COR-L47 (cell line): ENCODE results near the gene PLXNB2.

ENCODE experiments used
- DNase-seq: peaks from one replicate; lab custom pipeline; 2025; lab: John Stamatoyannopoulos, UW

Gene PLXNB2

DNA sequence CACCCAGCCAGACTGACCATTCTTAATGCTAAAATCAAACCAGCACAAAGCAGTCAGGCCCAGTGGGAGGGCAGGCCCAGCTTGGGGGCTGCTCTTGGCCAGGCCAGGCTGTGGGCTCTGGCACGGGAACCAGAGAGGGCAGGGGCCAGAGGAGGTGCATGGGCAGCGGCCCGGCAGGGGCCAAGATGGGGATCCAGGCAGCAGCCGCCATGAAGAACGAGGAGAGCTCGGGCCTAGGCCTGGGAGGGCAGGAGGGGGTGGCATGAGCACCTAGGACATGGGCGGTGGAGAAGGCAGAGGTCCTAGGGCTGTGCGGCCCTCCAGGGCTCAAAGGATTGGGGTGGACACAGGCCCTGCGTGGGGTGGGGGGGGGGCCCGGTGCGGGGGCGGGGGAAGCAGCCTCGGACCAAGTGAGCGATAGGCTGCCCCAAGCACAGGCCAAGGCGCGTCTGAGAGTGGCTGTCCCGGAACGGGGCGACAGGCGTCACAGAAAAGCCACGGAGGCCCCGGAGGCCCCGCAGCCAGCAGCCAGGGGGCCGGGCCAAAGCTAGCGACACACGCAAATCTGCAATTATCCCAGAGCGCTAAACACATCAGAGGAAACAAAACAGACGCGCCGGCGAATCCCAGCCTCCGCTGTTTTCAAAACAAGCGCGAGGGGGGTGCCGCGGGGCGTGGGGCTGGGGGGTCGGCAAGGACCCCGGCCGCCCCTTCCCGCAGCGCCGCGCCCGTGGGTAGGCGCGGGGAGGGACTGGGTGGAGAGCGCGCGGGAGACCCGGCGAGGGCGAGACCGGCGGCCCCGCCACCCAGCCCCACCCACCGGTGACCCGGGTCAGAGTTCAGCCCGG lies 8.3 kb downstream of the PLXNB2 start:
- peak; percentile 10 for DNase-seq

- DNase-seq: no peak
These were observed 9.2 kb downstream of the PLXNB2 start for GRCh38 chr22:50298266-50298637.

- DNase-seq: no peak
These were observed 9.8 kb downstream of the PLXNB2 start for GRCh38 chr22:50297510-50298265.

DNA sequence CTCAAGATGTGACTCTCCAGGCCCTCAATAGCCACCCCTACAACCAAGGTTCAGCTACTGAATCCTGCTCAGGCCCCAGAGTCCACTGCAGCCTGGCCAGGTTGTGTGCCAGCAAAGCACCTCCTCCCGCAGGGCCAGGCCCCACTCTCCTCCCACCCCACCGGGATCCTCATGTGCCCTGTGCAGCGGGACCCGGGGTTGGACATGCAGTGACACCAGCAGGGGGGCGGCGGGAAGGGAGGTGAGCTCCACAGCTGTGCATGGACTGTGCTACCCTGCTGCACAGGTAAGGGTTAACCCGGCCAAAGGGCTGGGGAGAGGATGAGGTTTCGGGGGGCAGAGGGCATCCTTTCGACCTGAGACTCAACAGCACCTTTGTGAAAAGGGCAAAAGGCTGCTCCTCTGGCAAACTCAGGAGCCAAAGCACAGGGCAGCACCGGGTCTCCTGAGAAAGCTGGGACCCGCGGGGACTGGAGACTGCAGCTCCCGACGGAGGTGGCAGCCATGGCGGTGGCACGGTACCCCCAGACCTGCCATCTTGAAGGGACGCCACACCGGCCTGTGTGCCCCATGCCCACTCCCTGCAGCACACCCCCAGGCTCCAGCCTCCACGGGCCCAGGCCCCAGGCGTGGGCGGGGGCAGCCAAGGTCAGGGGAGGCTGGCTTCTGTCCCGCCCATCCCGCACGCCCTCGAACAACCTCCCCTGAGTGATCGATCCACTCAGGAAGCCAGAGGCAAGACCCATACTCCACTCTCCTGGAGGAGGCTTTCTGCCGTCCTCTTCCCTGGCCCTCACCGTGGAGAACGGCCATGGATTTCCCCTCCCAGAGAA lies 10.6 kb downstream of the PLXNB2 start:
- no peak for DNase-seq

- no peak for DNase-seq
These were observed 13.2 kb downstream of the PLXNB2 start for GRCh38 chr22:50294319-50294656.

- DNase-seq: no peak
These were observed 13.8 kb downstream of the PLXNB2 start for GRCh38 chr22:50293441-50294318.

DNA sequence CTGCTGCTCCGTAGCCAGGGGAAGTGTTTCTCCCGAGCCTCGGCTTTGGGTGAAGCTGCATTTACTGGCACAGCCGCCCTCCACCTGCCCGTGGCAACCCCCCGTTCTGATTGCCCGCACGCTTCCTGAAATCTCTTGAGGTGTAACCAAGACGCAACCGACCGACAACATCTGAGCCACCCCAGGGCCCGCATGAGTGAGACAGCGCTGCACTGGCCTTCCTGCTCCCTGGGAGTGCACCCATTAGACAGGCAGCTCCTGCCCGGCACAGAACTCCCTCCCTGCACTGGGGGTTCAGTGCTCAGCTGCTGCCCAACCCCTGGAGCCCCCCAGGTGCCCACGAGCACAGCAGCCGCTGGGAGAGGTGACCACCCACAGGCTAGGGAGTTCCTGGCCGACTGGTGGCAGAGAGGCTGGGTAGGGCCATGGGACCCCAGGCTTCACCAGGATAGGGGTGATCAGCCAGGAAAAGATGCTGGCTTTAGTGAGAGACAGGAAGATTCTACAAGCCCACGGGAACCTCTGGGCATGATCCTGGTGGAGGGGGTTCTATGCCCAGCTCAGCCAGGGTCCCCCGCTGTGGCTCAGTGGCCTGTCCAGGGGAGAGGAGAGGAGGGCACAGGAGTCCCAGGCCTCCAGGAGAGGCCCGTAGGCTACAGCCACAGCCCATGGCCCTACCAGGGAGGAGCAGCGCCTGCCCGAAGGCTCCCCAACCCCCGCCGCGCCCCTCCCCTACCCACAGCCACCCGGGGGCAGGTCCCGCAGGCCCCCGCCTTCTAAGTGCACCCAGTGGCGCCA lies 14.6 kb downstream of the PLXNB2 start:
- no peak for DNase-seq

DNA sequence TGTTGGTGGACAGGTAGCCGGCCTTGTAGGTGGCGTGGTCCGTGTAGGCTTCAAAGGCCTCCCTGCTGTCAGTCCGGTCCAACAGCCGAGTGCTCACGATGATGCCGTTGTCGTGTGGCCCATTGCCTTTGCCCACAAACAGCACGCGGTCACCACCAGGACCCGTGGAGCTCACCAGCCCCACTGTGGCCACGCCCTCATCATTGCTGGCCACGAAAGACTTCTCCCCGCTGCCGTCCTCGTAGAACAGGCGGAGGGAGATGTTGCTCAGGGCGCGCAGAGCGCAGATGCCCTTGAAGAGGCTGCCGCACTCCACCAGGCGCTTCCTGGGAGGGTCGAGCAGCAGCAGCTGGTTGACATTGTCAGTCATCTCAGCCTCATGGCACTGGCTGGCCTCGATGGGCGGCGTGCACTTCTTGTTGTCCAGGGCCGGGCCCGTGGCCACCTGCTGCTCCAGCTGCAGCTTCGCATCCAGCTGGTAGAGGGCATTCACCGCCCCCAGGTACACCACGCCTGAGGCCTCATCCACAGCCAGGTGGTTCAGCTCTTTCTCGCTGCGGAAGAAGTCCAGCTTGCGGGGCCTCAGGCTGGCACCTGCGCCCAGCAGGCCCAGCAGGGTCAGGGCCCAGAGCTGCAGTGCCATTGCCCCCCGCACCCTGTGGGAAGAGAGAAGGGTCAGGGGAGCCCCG lies 17.4 kb downstream of the PLXNB2 start:
- DNase-seq: no peak

DNA sequence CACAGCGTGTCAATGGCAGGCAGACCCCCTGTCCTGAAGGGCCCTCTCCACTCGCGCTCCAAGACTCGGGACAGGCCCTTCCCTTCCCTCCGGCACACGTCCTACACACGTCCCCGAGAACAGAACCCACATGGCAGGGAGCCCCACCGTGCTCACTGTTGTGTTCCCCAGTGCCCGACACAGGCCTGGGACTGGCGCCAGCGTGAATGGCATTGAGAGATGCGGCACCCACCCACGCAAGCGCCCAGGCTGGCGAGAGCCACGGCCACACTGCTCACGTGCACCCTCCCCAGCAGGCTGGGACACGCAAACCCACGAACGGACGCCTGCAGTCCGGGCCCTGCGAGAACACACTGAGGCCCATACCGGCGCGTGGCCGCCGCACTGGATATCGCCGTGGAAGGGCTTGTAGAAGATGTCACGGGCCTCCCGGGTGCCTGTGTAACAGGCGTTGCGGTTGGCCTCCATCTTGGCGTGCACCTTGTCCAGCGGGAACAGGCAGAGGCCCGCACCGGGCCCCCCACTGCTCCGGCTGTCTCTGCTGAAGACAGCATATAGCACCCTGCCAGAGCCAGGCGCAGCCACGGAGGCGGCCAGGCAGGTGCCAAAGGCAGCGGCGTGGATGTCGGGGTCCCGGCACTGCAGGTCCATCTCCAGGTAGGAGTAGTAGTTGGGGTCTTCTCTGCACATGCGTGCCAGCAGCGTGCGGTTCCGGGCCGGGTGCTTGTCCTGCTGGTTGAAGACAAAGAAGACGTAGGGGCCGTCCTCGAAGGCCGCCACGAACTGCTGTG lies 18.1 kb downstream of the PLXNB2 start:
- DNase-seq: no peak

GRCh38 chr22:50287731-50288130 lies 19.7 kb downstream of the PLXNB2 start:
- DNase-seq: no peak

- no peak for DNase-seq
These were observed 20.6 kb downstream of the PLXNB2 start for GRCh38 chr22:50286701-50287318.

DNA sequence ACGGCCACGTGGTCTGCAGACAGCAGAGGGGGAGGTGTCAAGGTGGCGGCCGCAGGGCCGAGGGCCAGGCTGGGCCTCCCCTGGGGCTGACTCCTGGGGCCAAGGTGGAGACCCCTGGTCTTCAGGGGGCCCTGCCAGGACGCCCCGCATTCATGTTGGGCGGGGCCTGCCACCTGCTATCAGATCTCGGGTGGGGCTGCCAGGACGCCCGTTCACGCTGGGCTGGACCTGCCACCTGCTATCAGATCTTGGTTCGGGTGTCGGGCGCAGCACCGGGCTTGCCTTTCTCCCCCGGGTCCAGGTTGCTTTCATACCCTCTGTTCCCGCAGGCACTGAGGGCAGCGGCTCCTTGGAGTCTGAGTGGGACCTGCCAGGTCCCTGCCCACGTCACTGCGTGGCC lies 21.2 kb downstream of the PLXNB2 start:
- DNase-seq: no peak

- no peak for DNase-seq
These were observed 21.7 kb downstream of the PLXNB2 start for GRCh38 chr22:50285568-50286229.

DNA sequence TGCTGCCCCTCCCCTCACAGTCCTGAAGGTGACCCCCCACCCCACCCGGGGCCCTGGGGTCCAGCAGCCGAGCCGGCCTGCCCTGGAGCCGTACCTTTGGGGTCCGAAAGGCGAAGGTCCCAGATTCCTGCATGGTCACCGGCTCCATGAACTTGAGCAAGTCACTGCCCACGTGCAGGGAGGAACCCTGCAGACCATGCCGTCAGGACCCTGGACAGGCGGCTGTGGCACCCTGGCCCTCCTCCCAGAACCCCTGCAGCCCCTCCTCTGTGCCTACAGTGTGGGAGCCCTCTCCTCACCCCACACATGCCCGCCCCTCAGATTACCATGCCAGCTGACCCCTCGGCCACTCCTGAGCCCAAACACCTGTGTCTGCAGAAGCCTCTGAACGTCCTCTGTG lies 23.0 kb downstream of the PLXNB2 start:
- DNase-seq: no peak

GRCh38 chr22:50283821-50284220 lies 23.6 kb downstream of the PLXNB2 start:
- no peak for DNase-seq

- no peak for DNase-seq
These were observed 24.9 kb downstream of the PLXNB2 start for GRCh38 chr22:50282361-50283155.

GRCh38 chr22:50281957-50282356 lies 25.5 kb downstream of the PLXNB2 start:
- DNase-seq: no peak

- no peak for DNase-seq
These were observed 26.1 kb downstream of the PLXNB2 start for GRCh38 chr22:50281384-50281760.
